A673 (cell line): ENCODE results near the gene PCCA.

Source experiments
- CTCF ChIP-seq: fragments of 300-800, 200-600 bp; sonication (generic); conservative IDR thresholded peaks from 2 replicates; pipeline ENCODE4 v1.5.1; 2017; ENCODE audit warnings: low read depth, mild to moderate bottlenecking, antibody characterized with exemption, low read length, moderate library complexity, mixed read lengths
- EZH2 ChIP-seq: fragments of 200-600 bp; sonication (generic); IDR thresholded peaks from 2 replicates; pipeline ENCODE4 v1.6.1; 2017; ENCODE audit warnings: borderline replicate concordance, low read depth, mild to moderate bottlenecking, mixed read lengths, antibody characterized with exemption, low read length; ENCODE audit not compliant: poor library complexity, severe bottlenecking

- TF ChIP-seq CTCF (no peak), EZH2 (no peak)
Observed at GRCh38 chr13:100156788-100157187, 67.9 kb downstream of the PCCA start.
